H1 (cell line): Measurements from ENCODE around the gene ANO9. TPM values are rescaled to one million over a fixed set of nuclear protein-coding genes. Genes with fewer than 3 reads are reported as not detected.

Source experiments
- CTBP2 ChIP-seq: IDR thresholded peaks from 2 replicates; pipeline ENCODE4 v1.7.0; 2011; ENCODE audit warnings: borderline replicate concordance, mild to moderate bottlenecking, moderate library complexity, mixed read lengths, low read length; ENCODE audit not compliant: insufficient read depth, insufficient read length
- CTCF ChIP-seq, 3 experiments: IDR thresholded peaks; 1 replicate in 2 of 3; 2 replicates in 1 of 3; pipeline versions ENCODE4 v1.5.1 to v1.6.1; 2011; ENCODE audit warnings: low read length in 3 of 3, mild to moderate bottlenecking in 3 of 3, inconsistent platforms in 2 of 3, low read depth in 1 of 3, moderate library complexity in 1 of 3; ENCODE audit not compliant: insufficient read depth in 1 of 3; ENCODE audit errors: control extremely low read depth in 1 of 3
- FOSL1 ChIP-seq: IDR thresholded peaks from 2 replicates; pipeline ENCODE4 v1.6.1; 2011; ENCODE audit warnings: mild to moderate bottlenecking, low read depth, low read length, moderate library complexity; ENCODE audit not compliant: insufficient read depth
- HDAC2 ChIP-seq, 2 experiments: fragments of 300-600 bp in 1 of 2; sonication (generic) in 1 of 2; IDR thresholded peaks; 2 replicates each; pipeline ENCODE4 v1.6.1; 2011 to 2012; ENCODE audit warnings: low read depth in 2 of 2, low read length in 2 of 2, mild to moderate bottlenecking in 2 of 2, moderate library complexity in 2 of 2, borderline replicate concordance in 1 of 2, inconsistent platforms in 1 of 2
- polyA plus RNA-seq, 7 experiments: library from polyadenylated mRNA; depleted of rRNA in 3 of 7; stranded (reverse) in 5 of 7; unstranded in 2 of 7; fragments of >200 nt in 5 of 7; fragments of 200-250 nt in 2 of 7; gene quantifications; 1 replicate in 5 of 7; 2 replicates in 1 of 7; 4 replicates in 1 of 7; pipeline versions ENCODE4 v1.2.1 to v1.2.3, GENCODE V29; 2011 to 2013; ENCODE audit warnings: missing spikeins in 2 of 7, mixed read lengths in 2 of 7
- total RNA-seq: library from RNA; stranded (reverse); fragmentation: NEBNext Ultra II Directional; extraction: Animal tissue kit (Norgen Biotek cat#: 25700); gene quantifications from 2 replicates; pipeline ENCODE4 v1.2.1, GENCODE V29; 2021

Gene ANO9
- total and polyA plus RNA-seq, 2 of the 8 experiments (the other 6 are each of a cell fraction or from before 2014, with no cell fraction given), result 20.0 to 20.7 TPM

GRCh38 chr11:384511-384910 lies 57.3 kb downstream of the ANO9 start (continued):
- TF ChIP-seq CTCF (IDR thresholded peaks at IDR 0.05; ENCODE audit: control extremely low read depth in 1 of 3, insufficient read depth in 1 of 3, low read depth in 1 of 3, low read length in 3 of 3) (no peak), CTBP2 (no peak), HDAC2 (IDR thresholded peaks at IDR 0.05; ENCODE audit: borderline replicate concordance in 1 of 2, low read depth in 2 of 2, low read length in 2 of 2) (no peak), FOSL1 (no peak)
